GM12891 (cell line): ENCODE results near the gene TAF5L.
"Not testable (repeated sequence)": the region's sequence is repeated elsewhere in the genome, so short reads cannot be mapped to it uniquely, and the experiment has no call there.

Experiments used
- DNase-seq: peaks from one replicate; pipeline ENCODE4 v3.0.0; 2011; ENCODE audit warnings: low spot score; ENCODE audit not compliant: insufficient read length
- FAIRE-seq: peaks from 2 replicates; lab custom pipeline; 2011; peaks lifted over from hg19 to GRCh38; lab: Jason Lieb, UNC
- PAX5 ChIP-seq: IDR thresholded peaks from 2 replicates; pipeline ENCODE4 v1.6.1; 2011; ENCODE audit warnings: low read length, moderate library complexity, mild to moderate bottlenecking; ENCODE audit not compliant: insufficient read depth, severe bottlenecking
- POLR2A ChIP-seq: IDR thresholded peaks from 2 replicates; pipeline ENCODE4 v1.6.1; 2011; ENCODE audit warnings: low read depth, low read length, control low read depth
- POLR2AphosphoS5 ChIP-seq: IDR thresholded peaks from 2 replicates; pipeline ENCODE4 v1.6.1; 2011; ENCODE audit warnings: low read depth, low read length, control low read depth
- POU2F2 ChIP-seq: IDR thresholded peaks from 2 replicates; pipeline ENCODE4 v1.6.1; 2011; ENCODE audit warnings: low read depth, mild to moderate bottlenecking, control low read depth, low read length, moderate library complexity
- SPI1 ChIP-seq: IDR thresholded peaks from 2 replicates; pipeline ENCODE4 v1.6.1; 2011; ENCODE audit warnings: low read depth, low read length, control low read depth
- TAF1 ChIP-seq: IDR thresholded peaks from 2 replicates; pipeline ENCODE4 v1.6.1; 2011; ENCODE audit warnings: low read depth, low read length, control low read depth

The TAF5L gene

DNA sequence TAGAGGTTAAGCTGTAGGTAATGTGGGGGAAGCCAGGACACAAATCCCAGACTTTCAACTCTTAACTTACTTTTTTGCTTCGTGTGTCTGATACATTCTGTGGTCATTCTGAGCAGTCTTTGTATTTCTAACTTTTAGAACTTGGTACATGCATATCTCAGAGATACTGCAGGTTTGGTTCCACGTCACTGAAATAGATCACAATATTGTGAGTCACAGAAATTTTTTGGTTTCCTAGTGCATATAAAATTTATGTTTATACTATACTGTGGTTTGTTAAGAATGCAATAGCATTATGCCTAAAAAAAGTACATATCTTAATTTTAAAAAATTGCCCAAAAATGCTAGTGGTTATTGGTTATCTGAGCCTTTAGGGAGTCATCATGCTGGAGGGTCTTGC lies 3.3 kb upstream of the TAF5L start:
- FAIRE-seq: no peak
- DNase-seq: no peak
- TF ChIP-seq POU2F2 (no peak), SPI1 (no peak), TAF1 (no peak), POLR2AphosphoS5 (no peak), PAX5 (no peak), POLR2A (no peak)

DNA sequence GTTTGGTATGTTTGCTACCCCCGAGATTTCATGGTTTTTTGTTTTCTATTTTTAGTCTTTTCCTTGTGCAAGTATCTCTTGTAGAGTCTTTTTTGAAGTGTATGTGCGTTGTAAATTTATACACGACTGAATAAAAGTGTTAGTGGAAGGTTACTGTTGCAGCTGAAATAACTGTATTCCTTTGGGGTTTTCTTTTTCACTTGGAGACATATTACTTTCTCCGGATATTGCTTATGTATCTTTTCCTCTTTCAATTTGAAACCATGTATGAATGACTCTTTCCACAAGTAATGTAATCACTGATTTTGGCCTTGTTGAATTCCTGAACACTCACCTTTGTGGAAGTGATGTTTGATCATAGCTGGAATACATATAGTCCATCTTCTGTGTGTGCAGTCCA lies 1.1 kb upstream of the TAF5L start:
- peak; percentile 13 for FAIRE-seq
- TF ChIP-seq PAX5: no peak
- TF ChIP-seq POU2F2: no peak
- TF ChIP-seq SPI1: no peak
- no peak for TF ChIP-seq TAF1
- TF ChIP-seq POLR2A: no peak
- no peak for TF ChIP-seq POLR2AphosphoS5

DNA sequence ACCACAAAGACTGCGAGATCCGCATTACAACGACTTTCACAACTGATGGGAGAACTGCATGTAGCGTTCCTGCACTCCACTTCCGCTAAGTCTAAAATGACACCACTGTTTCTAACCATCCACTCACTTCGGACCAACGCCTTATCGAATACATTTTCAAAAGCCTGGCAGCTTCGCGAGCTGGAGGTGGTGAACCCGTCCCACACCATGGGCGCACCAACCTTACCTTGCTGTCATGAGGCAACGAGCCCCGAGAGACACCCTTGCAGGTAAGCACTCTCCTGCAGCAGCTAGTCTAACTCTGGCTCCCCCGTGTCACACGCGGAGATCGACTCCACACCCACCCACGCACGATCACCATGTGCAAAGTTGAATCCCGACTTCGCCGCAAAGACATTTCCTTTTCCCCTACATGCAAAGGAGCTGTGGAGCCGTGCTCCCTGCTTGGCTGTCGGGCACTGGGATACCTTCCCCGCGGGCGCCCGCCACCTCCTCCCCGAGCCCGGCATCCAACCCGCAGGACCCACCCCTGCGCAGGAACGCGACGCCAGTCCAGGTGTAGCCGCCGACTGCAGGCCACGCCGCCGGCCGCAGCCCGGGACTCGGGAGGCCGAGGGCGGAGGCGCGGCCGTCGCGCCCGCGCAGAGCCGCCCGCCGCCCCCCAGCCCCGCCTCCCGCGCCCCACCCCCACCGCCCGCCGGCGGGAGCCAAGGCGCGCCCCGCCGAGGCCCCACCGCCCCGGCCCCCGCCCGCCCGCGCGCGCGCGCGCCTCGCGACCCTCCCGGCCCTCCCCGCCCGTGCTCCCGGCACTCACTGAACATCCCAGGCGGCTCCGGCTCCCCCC lies 629 bp downstream of the TAF5L start:
- TF ChIP-seq POU2F2: no peak
- no peak for TF ChIP-seq TAF1
- peak; percentile 64 for TF ChIP-seq SPI1
- TF ChIP-seq POLR2A: no peak
- peak; percentile 88 for FAIRE-seq
- peak; percentile 63 for DNase-seq

More for the DNA sequence above, 1.1 kb upstream of the TAF5L start:
- DNase-seq: no peak

DNA sequence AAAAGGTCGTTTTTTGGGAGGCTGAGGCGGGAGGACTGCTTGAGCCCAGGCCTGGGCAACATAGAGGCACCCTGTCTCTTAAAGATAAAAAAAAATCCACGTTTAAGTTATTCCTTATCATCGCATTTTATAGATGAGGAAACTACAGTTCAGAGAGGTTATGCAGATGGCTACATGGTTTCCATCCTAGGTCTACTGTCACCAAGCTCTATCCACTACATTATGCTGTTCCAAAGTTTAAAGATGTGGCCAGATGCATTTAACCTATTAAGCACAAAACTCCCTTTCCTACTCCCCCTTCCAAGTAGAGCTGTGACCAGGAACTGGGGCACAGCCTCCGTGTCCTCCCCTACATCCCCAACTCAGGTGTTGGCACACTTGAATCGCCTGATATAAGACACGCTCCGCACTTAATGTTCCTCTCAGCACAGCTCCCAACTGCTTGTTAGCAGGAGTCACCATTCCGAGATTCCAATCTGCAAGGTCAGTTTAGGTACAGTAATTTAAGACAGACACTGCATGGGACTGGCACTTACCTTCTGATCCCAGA lies 1.3 kb downstream of the TAF5L start:
- no peak for FAIRE-seq
- no peak for DNase-seq
- TF ChIP-seq POLR2A (no peak), PAX5 (no peak), POLR2AphosphoS5 (no peak), SPI1 (no peak), TAF1 (no peak), POU2F2 (no peak)

DNA sequence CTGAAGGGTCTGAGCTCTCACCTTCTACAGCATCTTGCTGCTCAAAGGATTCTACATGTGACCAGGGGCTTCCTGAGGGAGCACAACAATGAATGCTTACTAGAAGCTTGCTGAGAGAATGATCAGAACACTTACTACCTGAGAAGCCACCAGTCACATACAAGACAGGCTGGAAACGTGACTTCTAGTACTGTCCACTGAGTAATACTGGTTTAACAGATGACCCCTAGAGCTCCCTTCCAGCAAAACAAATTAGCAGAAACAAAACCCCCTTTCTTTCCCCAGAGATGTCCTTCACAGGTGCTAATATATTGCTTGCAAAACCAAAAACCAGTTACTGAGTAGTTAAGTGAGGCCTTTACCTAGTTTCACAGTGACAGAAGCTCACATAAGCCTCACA lies 2.1 kb downstream of the TAF5L start:
- FAIRE-seq: no peak
- TF ChIP-seq TAF1: no peak
- no peak for TF ChIP-seq PAX5
- TF ChIP-seq SPI1: no peak
- no peak for DNase-seq

DNA sequence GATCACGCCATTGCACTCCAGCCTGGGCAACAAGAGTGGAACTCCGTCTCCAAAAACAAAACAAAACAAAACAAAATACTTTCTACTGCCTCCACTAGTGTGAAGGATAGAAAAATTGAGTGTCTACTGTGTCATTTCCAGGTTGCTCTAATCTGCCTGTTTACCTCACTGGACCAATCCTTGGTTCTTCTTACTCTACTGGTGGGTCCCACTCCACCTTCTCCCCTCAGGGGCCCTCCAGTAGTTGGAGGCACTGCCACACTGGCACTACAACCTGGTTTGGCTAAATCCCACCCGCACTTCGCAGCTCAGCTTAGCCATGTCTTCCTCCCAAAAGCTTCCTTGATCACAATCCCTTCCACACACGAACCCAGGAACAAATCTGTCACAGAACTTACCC lies 2.7 kb downstream of the TAF5L start:
- no peak for FAIRE-seq

DNA sequence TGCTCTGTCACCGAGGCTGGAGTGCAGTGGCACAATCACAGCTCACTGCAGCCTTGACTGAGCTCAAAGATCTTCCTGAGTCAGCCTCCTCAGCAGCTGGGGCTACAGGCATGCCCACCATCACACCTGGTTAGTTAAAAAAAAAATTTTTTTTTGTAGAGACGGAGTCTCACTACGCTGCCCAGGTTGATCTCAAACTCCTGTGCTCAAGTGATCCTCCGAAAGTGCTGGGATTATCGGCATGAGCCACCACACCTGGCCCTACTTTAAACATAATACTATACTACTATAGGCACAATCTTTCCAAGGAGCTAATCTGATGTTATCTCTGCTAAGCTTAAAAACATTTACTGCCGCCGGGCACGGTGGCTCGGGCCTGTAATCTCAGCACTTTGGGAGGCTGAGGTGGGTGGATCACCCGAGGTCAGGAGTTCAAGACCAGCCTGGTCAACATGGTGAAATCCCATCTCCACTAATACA lies 3.2 kb downstream of the TAF5L start:
- DNase-seq, FAIRE-seq: not testable (repeated sequence)

More for the DNA sequence above, 2.7 kb downstream of the TAF5L start:
- no peak for DNase-seq
- no peak for TF ChIP-seq POLR2A
- TF ChIP-seq SPI1: no peak
- TF ChIP-seq POU2F2: no peak
- TF ChIP-seq PAX5: no peak
- TF ChIP-seq TAF1: no peak
- TF ChIP-seq POLR2AphosphoS5: no peak

DNA sequence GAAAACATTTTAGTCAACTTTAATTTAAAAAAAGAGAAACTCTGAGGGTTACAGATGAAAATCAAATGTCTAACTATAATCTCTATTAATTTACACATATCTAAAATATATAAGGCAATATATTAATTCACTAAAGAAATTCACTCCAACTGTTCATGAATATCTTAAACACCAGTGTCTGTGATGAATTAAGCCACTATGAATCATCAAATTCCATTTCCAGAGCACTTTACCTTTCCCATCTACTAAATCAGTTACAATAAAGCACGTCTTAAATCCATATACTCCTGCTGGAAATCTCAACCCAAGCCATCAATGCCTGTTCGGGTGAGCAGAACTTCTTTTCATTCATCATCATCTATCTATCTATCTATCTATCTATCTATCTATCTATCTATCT lies 4.3 kb downstream of the TAF5L start:
- DNase-seq: no peak
- FAIRE-seq: no peak
- TF ChIP-seq POLR2AphosphoS5 (no peak), TAF1 (no peak)

DNA sequence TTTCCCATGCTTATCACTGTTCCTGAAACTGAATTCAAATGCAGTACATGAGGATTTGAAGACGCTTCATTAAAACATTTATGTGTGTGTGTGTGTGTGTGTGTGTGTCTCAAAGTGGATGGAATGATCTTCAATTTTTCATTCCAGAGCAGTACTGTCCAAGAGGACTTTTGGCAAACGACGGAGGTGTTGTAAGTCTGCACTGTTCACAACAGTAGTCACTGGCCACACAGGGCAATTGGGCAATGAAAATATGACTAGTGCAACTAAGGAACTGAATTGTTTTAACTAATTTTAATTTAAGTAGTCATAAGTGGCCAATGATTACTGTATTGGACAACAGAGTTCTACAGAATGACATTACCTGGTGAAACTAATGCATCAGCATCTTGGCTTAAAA lies 5.0 kb downstream of the TAF5L start:
- no peak for DNase-seq
- no peak for FAIRE-seq

DNA sequence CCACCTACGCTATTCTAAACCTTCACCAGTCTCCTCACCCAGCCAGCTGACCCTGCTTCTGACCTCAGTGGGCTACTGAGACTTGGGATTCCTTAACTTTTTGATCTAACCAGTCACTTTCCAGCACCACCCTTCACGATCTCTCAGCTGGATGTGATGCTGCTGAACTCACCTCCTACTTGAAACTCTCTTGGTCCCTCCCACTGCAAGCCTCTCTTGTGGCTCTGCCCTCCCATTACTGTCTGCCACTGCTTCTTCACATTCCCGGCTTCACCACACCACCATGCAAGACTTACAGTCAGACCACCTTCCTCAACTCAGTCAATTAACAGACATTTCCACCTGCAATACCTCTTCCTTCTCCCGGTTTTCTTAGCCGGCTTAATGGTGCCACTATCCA lies 6.3 kb downstream of the TAF5L start:
- DNase-seq (no peak), FAIRE-seq (no peak)
- TF ChIP-seq PAX5 (no peak), SPI1 (no peak), POLR2AphosphoS5 (no peak), POU2F2 (no peak), POLR2A (no peak)

More for the DNA sequence above, 5.0 kb downstream of the TAF5L start:
- TF ChIP-seq PAX5 (no peak), TAF1 (no peak), SPI1 (no peak)
